Astrocyte (in vitro differentiated cells and primary cell): ENCODE data around the gene SLC44A1.

ENCODE experiments used
- EZH2 ChIP-seq: IDR thresholded peaks from 2 replicates; pipeline ENCODE4 v1.6.1; 2012; ENCODE audit warnings: mild to moderate bottlenecking, low read length, inconsistent platforms; ENCODE audit not compliant: insufficient read depth
- TF ChIP-seq, protein P1 (sequence below): IDR thresholded peaks from 2 replicates; pipeline ENCODE4 v1.5.1; 2011; ENCODE audit warnings: low read depth, mild to moderate bottlenecking, inconsistent platforms, low read length, moderate library complexity; ENCODE audit not compliant: insufficient read depth

DNA sequence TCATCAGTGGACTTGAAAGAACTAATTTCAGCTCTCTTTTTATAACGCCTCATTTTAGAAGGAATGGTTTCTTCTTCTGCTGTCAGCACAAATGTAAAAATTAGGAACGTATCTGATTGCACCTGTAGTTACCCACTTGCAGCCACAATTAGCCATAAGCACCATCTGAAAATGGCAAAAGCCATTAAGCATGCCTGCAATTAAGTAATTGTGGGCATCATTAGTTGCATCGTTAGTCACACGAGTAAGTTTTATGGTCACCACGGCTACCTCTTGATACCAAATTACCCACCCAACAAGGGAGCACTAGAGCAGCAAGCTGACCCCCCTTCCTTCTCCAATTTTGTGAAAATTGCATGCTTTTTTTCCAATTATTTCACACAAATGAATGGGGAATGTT, 25.8 kb upstream of the SLC44A1 start:
- TF ChIP-seq, protein P1, sequence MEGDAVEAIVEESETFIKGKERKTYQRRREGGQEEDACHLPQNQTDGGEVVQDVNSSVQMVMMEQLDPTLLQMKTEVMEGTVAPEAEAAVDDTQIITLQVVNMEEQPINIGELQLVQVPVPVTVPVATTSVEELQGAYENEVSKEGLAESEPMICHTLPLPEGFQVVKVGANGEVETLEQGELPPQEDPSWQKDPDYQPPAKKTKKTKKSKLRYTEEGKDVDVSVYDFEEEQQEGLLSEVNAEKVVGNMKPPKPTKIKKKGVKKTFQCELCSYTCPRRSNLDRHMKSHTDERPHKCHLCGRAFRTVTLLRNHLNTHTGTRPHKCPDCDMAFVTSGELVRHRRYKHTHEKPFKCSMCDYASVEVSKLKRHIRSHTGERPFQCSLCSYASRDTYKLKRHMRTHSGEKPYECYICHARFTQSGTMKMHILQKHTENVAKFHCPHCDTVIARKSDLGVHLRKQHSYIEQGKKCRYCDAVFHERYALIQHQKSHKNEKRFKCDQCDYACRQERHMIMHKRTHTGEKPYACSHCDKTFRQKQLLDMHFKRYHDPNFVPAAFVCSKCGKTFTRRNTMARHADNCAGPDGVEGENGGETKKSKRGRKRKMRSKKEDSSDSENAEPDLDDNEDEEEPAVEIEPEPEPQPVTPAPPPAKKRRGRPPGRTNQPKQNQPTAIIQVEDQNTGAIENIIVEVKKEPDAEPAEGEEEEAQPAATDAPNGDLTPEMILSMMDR = no peak
- no peak for TF ChIP-seq EZH2
